K562 (cell line): ENCODE results near the gene CBFA2T2. TPM values are rescaled to one million over a fixed set of nuclear protein-coding genes. Genes with fewer than 3 reads are reported as not detected.

Experiments used
- ADNP ChIP-seq: fragments of 200-800 bp; sonication (Bioruptor generic); IDR thresholded peaks from 2 replicates; pipeline ENCODE4 v1.6.1; 2016; ENCODE audit warnings: missing genetic modification characterization, missing compliant biosample characterization
- CEBPG ChIP-seq, 3 experiments: fragments of 200-800 bp in 1 of 3; sonication (Bioruptor generic) in 1 of 3; sonication (generic) in 1 of 3; formaldehyde crosslinking in 1 of 3; IDR thresholded peaks in 2 of 3; conservative IDR thresholded peaks in 1 of 3; 2 replicates each; pipeline versions ENCODE4 v1.6.1 to v1.8.0; 2016 to 2022; ENCODE audit warnings: missing compliant biosample characterization in 2 of 3, missing genetic modification characterization in 2 of 3, mild to moderate bottlenecking in 1 of 3, missing genetic modification reagents in 1 of 3
- CREB5 ChIP-seq: fragments of 250-450 bp; sonication (Bioruptor Pico); IDR thresholded peaks from 2 replicates; pipeline ENCODE4 v1.5.0; 2020; ENCODE audit warnings: mild to moderate bottlenecking
- ETS2 ChIP-seq: IDR thresholded peaks from 2 replicates; pipeline ENCODE4 v1.6.1; 2016; ENCODE audit warnings: borderline replicate concordance, missing genetic modification characterization, mild to moderate bottlenecking, moderate library complexity, missing compliant biosample characterization; ENCODE audit not compliant: poor library complexity, severe bottlenecking
- FOXA1 ChIP-seq: fragments of 450-650 bp; IDR thresholded peaks from 2 replicates; pipeline ENCODE4 v1.6.1; 2016; ENCODE audit warnings: mild to moderate bottlenecking, borderline replicate concordance
- FUS ChIP-seq: fragments of 200-400 bp; formaldehyde crosslinking; optimal IDR thresholded peaks from 2 replicates; pipeline ENCODE3; 2017; ENCODE audit warnings: low read depth, low read length
- HOXB6 ChIP-seq: fragments of 250-450 bp; sonication (Bioruptor Pico); IDR thresholded peaks from 2 replicates; pipeline ENCODE4 v1.5.1; 2022; ENCODE audit warnings: mild to moderate bottlenecking, borderline replicate concordance
- MTA2 ChIP-seq: fragments of 450-650 bp; IDR thresholded peaks from 2 replicates; pipeline ENCODE4 v1.6.1; 2016; ENCODE audit warnings: low read depth
- MTA3 ChIP-seq: fragments of 450-650 bp; formaldehyde crosslinking; IDR thresholded peaks from 2 replicates; pipeline ENCODE4 v1.6.1; 2017; ENCODE audit warnings: mild to moderate bottlenecking, borderline replicate concordance
- NR2C1 ChIP-seq, 2 experiments: fragments of 450-650 bp; IDR thresholded peaks; 2 replicates each; pipeline ENCODE4 v1.6.1; 2017; ENCODE audit warnings: mild to moderate bottlenecking in 2 of 2, antibody characterized with exemption in 1 of 2, inconsistent platforms in 1 of 2, missing compliant biosample characterization in 1 of 2, missing genetic modification characterization in 1 of 2
- NR4A1 ChIP-seq, 2 experiments: fragments of 250-450 bp in 1 of 2; fragments of 450-650 bp in 1 of 2; sonication (Bioruptor Pico) in 1 of 2; IDR thresholded peaks; 2 replicates each; pipeline versions ENCODE4 v1.4.0 to v1.6.1; 2016 to 2020; ENCODE audit warnings: mild to moderate bottlenecking in 2 of 2, missing compliant biosample characterization in 1 of 2, missing genetic modification characterization in 1 of 2, moderate library complexity in 1 of 2
- RAD21 ChIP-seq, 2 experiments: fragments of 250-450 bp in 1 of 2; fragments of 450-650 bp in 1 of 2; sonication (Bioruptor Pico) in 1 of 2; formaldehyde crosslinking in 1 of 2; IDR thresholded peaks in 1 of 2; conservative IDR thresholded peaks in 1 of 2; 2 replicates each; pipeline versions ENCODE4 v1.4.0 to v1.8.0; 2020 to 2022; ENCODE audit warnings: mild to moderate bottlenecking in 2 of 2, moderate library complexity in 1 of 2
- SIRT6 ChIP-seq: IDR thresholded peaks from one replicate; pipeline ENCODE4 v1.6.1; 2012; ENCODE audit warnings: low read depth, mild to moderate bottlenecking, control low read depth, inconsistent platforms, low read length, moderate library complexity
- TCF3 ChIP-seq: sonication (generic); formaldehyde crosslinking; IDR thresholded peaks from 2 replicates; pipeline ENCODE4 v1.4.0; 2020; ENCODE audit warnings: mild to moderate bottlenecking, missing genetic modification reagents
- ZNF12 ChIP-seq: sonication (generic); formaldehyde crosslinking; IDR thresholded peaks from 2 replicates; pipeline ENCODE4 v1.4.0; 2020; ENCODE audit warnings: mild to moderate bottlenecking, missing genetic modification reagents
- ZNF143 ChIP-seq: sonication (generic); formaldehyde crosslinking; IDR thresholded peaks from 2 replicates; pipeline ENCODE4 v1.9.0; 2022; ENCODE audit warnings: mild to moderate bottlenecking, missing genetic modification reagents
- ZNF175 ChIP-seq: fragments of 200-800 bp; sonication (Bioruptor generic); IDR thresholded peaks from 2 replicates; pipeline ENCODE4 v1.6.1; 2016; ENCODE audit warnings: low read depth, mild to moderate bottlenecking, missing genetic modification characterization, missing compliant biosample characterization
- ZNF583 ChIP-seq: fragments of 250-450 bp; sonication (Bioruptor Pico); IDR thresholded peaks from 2 replicates; pipeline ENCODE4 v1.4.0; 2020
- ZNF696 ChIP-seq: fragments of 250-450 bp; sonication (Bioruptor Pico); conservative IDR thresholded peaks from 2 replicates; pipeline ENCODE4 v1.4.0; 2020; ENCODE audit warnings: mild to moderate bottlenecking, moderate library complexity
- ZNF79 ChIP-seq: fragments of 250-450 bp; sonication (Bioruptor Pico); IDR thresholded peaks from 2 replicates; pipeline ENCODE4 v1.4.0; 2020; ENCODE audit warnings: low read depth, mild to moderate bottlenecking, moderate library complexity
- ZNF830 ChIP-seq: fragments of 250-450 bp; sonication (Bioruptor Pico); IDR thresholded peaks from 2 replicates; pipeline ENCODE4 v1.5.0; 2021; ENCODE audit warnings: mild to moderate bottlenecking
- ZZZ3 ChIP-seq: fragments of 450-650 bp; IDR thresholded peaks from 2 replicates; pipeline ENCODE4 v1.6.1; 2016; ENCODE audit warnings: antibody characterized with exemption, mild to moderate bottlenecking, moderate library complexity
- polyA plus RNA-seq, 8 experiments: library from polyadenylated mRNA; depleted of rRNA in 4 of 8; stranded (reverse) in 5 of 8; unstranded in 3 of 8; fragments of >200 nt; fragmentation: Nextera tagmentation in 2 of 8; fragmentation: Illumina TruSeq in 1 of 8; extraction: Ambion mirVana in 2 of 8; extraction: Trizol in 1 of 8; gene quantifications; 2 replicates each; pipeline versions ENCODE4 v1.2.1 to v1.2.3, GENCODE V29; 2011 to 2014; ENCODE audit warnings: inconsistent platforms in 1 of 8, missing spikeins in 1 of 8
- total RNA-seq, 7 experiments: library from RNA; depleted of rRNA in 6 of 7; stranded (reverse); fragments of >200 nt in 6 of 7; fragmentation: Illumina TruSeq in 2 of 7; extraction: Trizol in 2 of 7; gene quantifications; 2 replicates each; pipeline versions ENCODE4 v1.2.1 to v1.2.3, GENCODE V29; 2011 to 2021; ENCODE audit warnings: low replicate concordance in 1 of 7
- TF ChIP-seq, protein P1 (sequence below): conservative IDR thresholded peaks from 2 replicates; pipeline ENCODE4 v1.6.1; 2011; ENCODE audit warnings: low read depth, mild to moderate bottlenecking, low read length; ENCODE audit not compliant: control insufficient read depth
- TF ChIP-seq, protein P2 (sequence below), 2 experiments: fragments of 250-450 bp in 1 of 2; fragments of 450-650 bp in 1 of 2; sonication (Bioruptor Pico) in 1 of 2; IDR thresholded peaks; 2 replicates each; pipeline versions ENCODE4 v1.6.1 to v1.8.0; 2016 to 2021; ENCODE audit warnings: mild to moderate bottlenecking in 2 of 2, moderate library complexity in 2 of 2, missing compliant biosample characterization in 1 of 2, missing genetic modification characterization in 1 of 2
- TF ChIP-seq, protein P3 (sequence below): sonication (generic); formaldehyde crosslinking; IDR thresholded peaks from 2 replicates; pipeline ENCODE4 v1.8.0; 2022; ENCODE audit warnings: mild to moderate bottlenecking, missing genetic modification reagents

CBFA2T2 gene
- total and polyA plus RNA-seq, 9 of the 15 experiments (the other 6 are each of a cell fraction or from before 2014, with no cell fraction given) = 0.27 to 9.6 (median 5.8) TPM

- TF ChIP-seq FUS = no peak
- TF ChIP-seq HOXB6 (CRISPR knock-in tag) = no peak
- no peak for TF ChIP-seq ZNF696 (CRISPR knock-in tag)
- no peak for TF ChIP-seq ZNF79
- no peak for TF ChIP-seq ZNF143 (CRISPR knock-in tag)
- TF ChIP-seq ADNP (tag) = peak; percentile 93
- TF ChIP-seq NR4A1 (CRISPR knock-in tag; IDR thresholded peaks at IDR 0.05) = no peak
- no peak for TF ChIP-seq NR4A1 (tag; IDR thresholded peaks at IDR 0.05)
- TF ChIP-seq RAD21 (CRISPR knock-in tag; conservative IDR thresholded peaks at IDR 0.05 in 1 of 2, IDR thresholded peaks at IDR 0.05 in 1 of 2) = no peak
- TF ChIP-seq ZZZ3 = no peak
- TF ChIP-seq MTA3 = peak; percentile 61; the same call in 1 of the 2 replicates
- TF ChIP-seq TCF3 (CRISPR knock-in tag) = peak; percentile 96
- TF ChIP-seq ZNF583 (CRISPR knock-in tag) = no peak
- TF ChIP-seq MTA2 = peak; percentile 83
- TF ChIP-seq, protein P1, sequence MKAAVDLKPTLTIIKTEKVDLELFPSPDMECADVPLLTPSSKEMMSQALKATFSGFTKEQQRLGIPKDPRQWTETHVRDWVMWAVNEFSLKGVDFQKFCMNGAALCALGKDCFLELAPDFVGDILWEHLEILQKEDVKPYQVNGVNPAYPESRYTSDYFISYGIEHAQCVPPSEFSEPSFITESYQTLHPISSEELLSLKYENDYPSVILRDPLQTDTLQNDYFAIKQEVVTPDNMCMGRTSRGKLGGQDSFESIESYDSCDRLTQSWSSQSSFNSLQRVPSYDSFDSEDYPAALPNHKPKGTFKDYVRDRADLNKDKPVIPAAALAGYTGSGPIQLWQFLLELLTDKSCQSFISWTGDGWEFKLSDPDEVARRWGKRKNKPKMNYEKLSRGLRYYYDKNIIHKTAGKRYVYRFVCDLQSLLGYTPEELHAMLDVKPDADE = no peak
- no peak for TF ChIP-seq FOXA1
- peak; percentile 43; the same call in 1 of the 2 replicates for TF ChIP-seq NR2C1 (IDR thresholded peaks at IDR 0.05)
- peak; percentile 55 for TF ChIP-seq NR2C1 (tag; IDR thresholded peaks at IDR 0.05)
- no peak for TF ChIP-seq ZNF175 (CRISPR knock-in tag)
- TF ChIP-seq, protein P2, sequence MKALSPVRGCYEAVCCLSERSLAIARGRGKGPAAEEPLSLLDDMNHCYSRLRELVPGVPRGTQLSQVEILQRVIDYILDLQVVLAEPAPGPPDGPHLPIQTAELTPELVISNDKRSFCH (CRISPR knock-in tag; IDR thresholded peaks at IDR 0.05) = no peak
- TF ChIP-seq, protein P2 (tag; IDR thresholded peaks at IDR 0.05) = no peak
- TF ChIP-seq SIRT6 = no peak
- TF ChIP-seq CEBPG (CRISPR knock-in tag; IDR thresholded peaks at IDR 0.05) = no peak
- TF ChIP-seq CEBPG (tag; conservative IDR thresholded peaks at IDR 0.05 in 1 of 2, IDR thresholded peaks at IDR 0.05 in 1 of 2) = no peak
- no peak for TF ChIP-seq ETS2 (tag)
- no peak for TF ChIP-seq CREB5
- TF ChIP-seq ZNF12 (CRISPR knock-in tag) = no peak
- TF ChIP-seq ZNF830 = no peak
- TF ChIP-seq, protein P3, sequence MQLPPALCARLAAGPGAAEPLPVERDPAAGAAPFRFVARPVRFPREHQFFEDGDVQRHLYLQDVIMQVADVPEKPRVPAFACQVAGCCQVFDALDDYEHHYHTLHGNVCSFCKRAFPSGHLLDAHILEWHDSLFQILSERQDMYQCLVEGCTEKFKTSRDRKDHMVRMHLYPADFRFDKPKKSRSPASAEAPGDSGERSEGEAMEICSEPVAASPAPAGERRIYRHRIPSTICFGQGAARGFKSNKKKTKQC (CRISPR knock-in tag) = no peak
Observed at GRCh38 chr20:33688938-33689424, 199.1 kb downstream of the CBFA2T2 start (continued).
